NB4 (cell line): ENCODE data around the gene WIZ.
"Not testable (repeated sequence)": the region's sequence is repeated elsewhere in the genome, so short reads cannot be mapped to it uniquely, and the experiment has no call there.

Source experiments
- MYC ChIP-seq: IDR thresholded peaks from 2 replicates; pipeline ENCODE4 v1.6.1; 2011; ENCODE audit warnings: low read depth, low read length
- POLR2A ChIP-seq: IDR thresholded peaks from 2 replicates; pipeline ENCODE4 v1.6.1; 2011; ENCODE audit warnings: mild to moderate bottlenecking; ENCODE audit not compliant: insufficient read length; ENCODE audit errors: extremely low read depth
- TF ChIP-seq, protein P1 (sequence below): IDR thresholded peaks from one replicate; pipeline ENCODE4 v1.5.1; 2012; ENCODE audit warnings: low read depth, low read length
- TF ChIP-seq, protein P2 (sequence below): IDR thresholded peaks from 2 replicates; pipeline ENCODE4 v1.6.1; 2011; ENCODE audit warnings: low read depth, low read length

- not testable (repeated sequence) for TF ChIP-seq POLR2A, MYC
- TF ChIP-seq, protein P1, sequence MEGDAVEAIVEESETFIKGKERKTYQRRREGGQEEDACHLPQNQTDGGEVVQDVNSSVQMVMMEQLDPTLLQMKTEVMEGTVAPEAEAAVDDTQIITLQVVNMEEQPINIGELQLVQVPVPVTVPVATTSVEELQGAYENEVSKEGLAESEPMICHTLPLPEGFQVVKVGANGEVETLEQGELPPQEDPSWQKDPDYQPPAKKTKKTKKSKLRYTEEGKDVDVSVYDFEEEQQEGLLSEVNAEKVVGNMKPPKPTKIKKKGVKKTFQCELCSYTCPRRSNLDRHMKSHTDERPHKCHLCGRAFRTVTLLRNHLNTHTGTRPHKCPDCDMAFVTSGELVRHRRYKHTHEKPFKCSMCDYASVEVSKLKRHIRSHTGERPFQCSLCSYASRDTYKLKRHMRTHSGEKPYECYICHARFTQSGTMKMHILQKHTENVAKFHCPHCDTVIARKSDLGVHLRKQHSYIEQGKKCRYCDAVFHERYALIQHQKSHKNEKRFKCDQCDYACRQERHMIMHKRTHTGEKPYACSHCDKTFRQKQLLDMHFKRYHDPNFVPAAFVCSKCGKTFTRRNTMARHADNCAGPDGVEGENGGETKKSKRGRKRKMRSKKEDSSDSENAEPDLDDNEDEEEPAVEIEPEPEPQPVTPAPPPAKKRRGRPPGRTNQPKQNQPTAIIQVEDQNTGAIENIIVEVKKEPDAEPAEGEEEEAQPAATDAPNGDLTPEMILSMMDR, result not testable (repeated sequence)
- TF ChIP-seq, protein P2, sequence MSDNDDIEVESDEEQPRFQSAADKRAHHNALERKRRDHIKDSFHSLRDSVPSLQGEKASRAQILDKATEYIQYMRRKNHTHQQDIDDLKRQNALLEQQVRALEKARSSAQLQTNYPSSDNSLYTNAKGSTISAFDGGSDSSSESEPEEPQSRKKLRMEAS, result not testable (repeated sequence)
Observed at GRCh38 chr19:15485768-15486167, 36.0 kb upstream of the WIZ start.
